A549 (cell line): ENCODE measurements around the gene LY6G5B. TPM values are rescaled to one million over a fixed set of nuclear protein-coding genes. Genes with fewer than 3 reads are reported as not detected.

Experiments used
- ATAC-seq, 2 experiments: fragments of 200-7000 bp in 1 of 2; fragments of >200 bp in 1 of 2; cut with Nextera tagmentation in 1 of 2; cut with Tn5 transposase in 1 of 2; 3 replicates each; pipeline versions ENCODE4 v1.8.0 to v1.9.1; 2018 to 2020; ENCODE audit warnings: mild to moderate bottlenecking in 1 of 2, moderate library complexity in 1 of 2
- CTCF ChIA-PET: fragments of 300-600 bp; sonication (Branson Sonifier 250); formaldehyde crosslinking; extraction: SDS; loops from one replicate; lab custom pipeline; 2021; ENCODE audit warnings: antibody characterized with exemption, inconsistent platforms; lab: Yijun Ruan, JAX
- POLR2A ChIA-PET: fragments of 350-600 bp; formaldehyde crosslinking; extraction: SDS; loops from one replicate; lab custom pipeline; 2021; ENCODE audit warnings: antibody characterized with exemption, inconsistent platforms; lab: Yijun Ruan, JAX
- DNase-seq, 2 experiments: peaks; one replicate each; pipeline versions ENCODE4 v3.0.0 to v3.0.0-alpha.2; 2011 to 2016; ENCODE audit warnings: low read depth in 1 of 2, low spot score in 1 of 2
- FAIRE-seq: peaks from 2 replicates; lab custom pipeline; 2011; peaks lifted over from hg19 to GRCh38; lab: Jason Lieb, UNC
- H3K27ac ChIP-seq, 2 experiments: fragments of >200 bp; sonication (Bioruptor Twin); formaldehyde crosslinking; 3 replicates each; pipeline ENCODE4 v1.5.1; 2016 to 2017
- H3K4me1 ChIP-seq: fragments of >200 bp; sonication (Bioruptor Twin); formaldehyde crosslinking; 3 replicates; pipeline ENCODE4 v1.6.1; 2016
- H3K4me2 ChIP-seq: fragments of >200 bp; sonication (Bioruptor Twin); formaldehyde crosslinking; 3 replicates; pipeline ENCODE4 v1.6.1; 2016
- H3K4me3 ChIP-seq: fragments of >200 bp; sonication (Bioruptor Twin); formaldehyde crosslinking; 3 replicates; pipeline ENCODE4 v1.5.1; 2016
- H3K9me3 ChIP-seq: fragments of >200 bp; sonication (Bioruptor Twin); formaldehyde crosslinking; 3 replicates; pipeline ENCODE4 v1.6.1; 2016
- BHLHE40 ChIP-seq: IDR thresholded peaks from 2 replicates; pipeline ENCODE4 v1.6.1; 2012; ENCODE audit warnings: low read depth, low read length, inconsistent platforms
- CHD4 ChIP-seq: fragments of 200-600 bp; sonication (generic); IDR thresholded peaks from 2 replicates; pipeline ENCODE4 v1.6.1; 2016; ENCODE audit warnings: antibody characterized with exemption, mild to moderate bottlenecking, borderline replicate concordance
- ELK1 ChIP-seq: fragments of 150-350 bp; IDR thresholded peaks from 2 replicates; pipeline ENCODE4 v1.6.1; 2014; ENCODE audit warnings: low read depth, mild to moderate bottlenecking, low read length
- FOSL2 ChIP-seq, 2 experiments: fragments of 450-650 bp in 1 of 2; fragments of >200 bp in 1 of 2; sonication (Bioruptor Twin) in 1 of 2; formaldehyde crosslinking; IDR thresholded peaks; 2 replicates each; pipeline versions ENCODE4 v1.5.0 to v1.6.1; 2016 to 2020; ENCODE audit warnings: mild to moderate bottlenecking in 1 of 2, moderate library complexity in 1 of 2
- FOXS1 ChIP-seq: fragments of 250-450 bp; sonication (Bioruptor Pico); IDR thresholded peaks from 2 replicates; pipeline ENCODE4 v1.5.0; 2020; ENCODE audit warnings: mild to moderate bottlenecking, moderate library complexity
- HOXA7 ChIP-seq: fragments of 250-450 bp; sonication (Bioruptor Pico); IDR thresholded peaks from 2 replicates; pipeline ENCODE4 v1.5.0; 2020; ENCODE audit warnings: mild to moderate bottlenecking, moderate library complexity
- HOXB5 ChIP-seq: fragments of 250-450 bp; sonication (Bioruptor Pico); IDR thresholded peaks from 2 replicates; pipeline ENCODE4 v1.5.0; 2020; ENCODE audit warnings: mild to moderate bottlenecking, moderate library complexity
- MYC ChIP-seq: IDR thresholded peaks from 2 replicates; pipeline ENCODE4 v1.6.1; 2012; ENCODE audit warnings: mild to moderate bottlenecking, inconsistent platforms, low read length, improper control_type of control experiment, borderline replicate concordance
- NPAS2 ChIP-seq: fragments of 250-450 bp; sonication (Bioruptor Pico); IDR thresholded peaks from 2 replicates; pipeline ENCODE4 v1.8.0; 2022; ENCODE audit warnings: mild to moderate bottlenecking, moderate library complexity, borderline replicate concordance
- POLR2AphosphoS2 ChIP-seq: conservative IDR thresholded peaks from 2 replicates; pipeline ENCODE4 v1.6.1; 2012; ENCODE audit warnings: low read length, improper control_type of control experiment, inconsistent platforms
- RAD21 ChIP-seq, 2 experiments: fragments of >200 bp in 1 of 2; sonication (Bioruptor Twin) in 1 of 2; formaldehyde crosslinking in 1 of 2; IDR thresholded peaks in 1 of 2; conservative IDR thresholded peaks in 1 of 2; 2 replicates in 1 of 2; 3 replicates in 1 of 2; pipeline ENCODE4 v1.6.1; 2012 to 2018; ENCODE audit warnings: inconsistent platforms in 1 of 2
- RNF2 ChIP-seq: fragments of 200-600 bp; sonication (generic); IDR thresholded peaks from 2 replicates; pipeline ENCODE4 v1.6.1; 2016; ENCODE audit warnings: low read depth, mild to moderate bottlenecking, antibody characterized with exemption, moderate library complexity, borderline replicate concordance
- SREBF2 ChIP-seq: fragments of 450-650 bp; IDR thresholded peaks from 2 replicates; pipeline ENCODE4 v1.6.1; 2014; ENCODE audit warnings: mild to moderate bottlenecking, moderate library complexity
- TP53 ChIP-seq: fragments of 250-450 bp; sonication (Bioruptor Pico); IDR thresholded peaks from 2 replicates; pipeline ENCODE4 v1.5.0; 2021; ENCODE audit warnings: mild to moderate bottlenecking, moderate library complexity
- ZFP36 ChIP-seq: fragments of 450-650 bp; IDR thresholded peaks from 2 replicates; pipeline ENCODE4 v1.6.1; 2014; ENCODE audit warnings: borderline replicate concordance; ENCODE audit not compliant: partially characterized antibody
- ZSCAN20 ChIP-seq: fragments of 250-450 bp; sonication (Bioruptor Pico); IDR thresholded peaks from 2 replicates; pipeline ENCODE4 v1.8.0; 2022; ENCODE audit warnings: mild to moderate bottlenecking, moderate library complexity
- WGBS: methylation state at CpG from one replicate; pipeline ENCODE4 v1.1.6; 2017; ENCODE audit errors: missing lambda C conversion rate; 5-methylcytosine and 5-hydroxymethylcytosine counted together
- polyA plus RNA-seq, 4 experiments: library from polyadenylated mRNA; depleted of rRNA in 3 of 4; stranded (reverse); fragments of >200 nt; fragmentation: RNase III in 1 of 4; extraction: RNeasy Plus Mini Kit Qiagen cat#74134 plus additional on column Dnase treatment in 1 of 4; gene quantifications; 2 replicates in 3 of 4; 3 replicates in 1 of 4; pipeline ENCODE4 v1.2.3, GENCODE V29; 2011 to 2017
- TF ChIP-seq, protein P1 (sequence below): IDR thresholded peaks from 2 replicates; pipeline ENCODE4 v1.6.1; 2012
- TF ChIP-seq, protein P2 (sequence below): fragments of >200 bp; sonication (Bioruptor Twin); formaldehyde crosslinking; IDR thresholded peaks from 3 replicates; pipeline ENCODE4 v1.6.1; 2016
- TF ChIP-seq, protein P3 (sequence below): fragments of >200 bp; sonication (Bioruptor Twin); formaldehyde crosslinking; IDR thresholded peaks from 3 replicates; pipeline ENCODE4 v1.5.1; 2016

LY6G5B gene
- polyA plus RNA-seq, 2 of the 4 experiments (the other 2 are of a cell fraction): 5.9 to 9.9 TPM

DNA sequence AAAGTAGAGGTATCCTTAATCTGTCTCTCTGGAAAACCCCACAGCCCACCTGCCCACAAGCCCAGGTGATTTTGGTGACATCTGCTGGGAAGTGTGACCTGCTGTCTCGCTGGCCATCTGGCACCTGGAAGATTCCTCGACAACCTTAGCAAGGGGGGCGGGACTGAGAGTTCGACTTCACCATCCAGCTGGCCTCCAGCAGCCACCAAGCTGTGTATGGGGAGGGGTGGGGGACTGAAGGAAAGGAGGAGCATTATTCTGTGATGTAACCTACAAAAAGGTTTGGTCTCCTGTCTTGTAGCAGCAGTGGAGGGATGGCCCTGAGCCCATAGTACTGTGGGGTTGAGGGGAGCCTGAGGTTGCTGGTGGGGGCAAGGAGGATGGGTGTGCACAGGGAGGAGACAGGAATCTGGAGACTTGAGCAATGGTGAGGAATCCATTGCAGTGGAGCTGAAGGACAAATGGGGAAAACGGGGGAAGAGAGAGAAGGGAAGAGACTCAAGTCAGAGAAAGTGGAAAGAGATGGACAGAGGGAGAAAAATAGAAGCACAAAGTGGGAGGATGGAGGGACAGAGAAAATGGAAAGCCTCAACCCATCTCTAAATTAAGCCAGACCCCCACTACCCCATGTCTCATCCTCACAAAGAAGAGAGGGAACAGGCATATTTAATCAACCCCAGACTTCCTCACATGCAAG lies 40.9 kb downstream of the LY6G5B start:
- CTCF ChIA-PET: interaction anchor here (1.0 to 1.3 kb wide), 2 partner anchors 18 to 59 kb away, joined by 3 to 4 read pairs; partner anchors contain the start of gene DDAH2
- ATAC-seq: no peak
- no peak for TF ChIP-seq ELK1
- TF ChIP-seq MYC: no peak
- no peak for TF ChIP-seq FOSL2 (IDR thresholded peaks at IDR 0.05)
- no peak for TF ChIP-seq FOSL2 (CRISPR knock-in tag; IDR thresholded peaks at IDR 0.05)
- TF ChIP-seq ZFP36: no peak
- TF ChIP-seq RNF2: no peak
- TF ChIP-seq SREBF2: no peak
- TF ChIP-seq ZSCAN20 (CRISPR knock-in tag): no peak
- TF ChIP-seq, protein P1, sequence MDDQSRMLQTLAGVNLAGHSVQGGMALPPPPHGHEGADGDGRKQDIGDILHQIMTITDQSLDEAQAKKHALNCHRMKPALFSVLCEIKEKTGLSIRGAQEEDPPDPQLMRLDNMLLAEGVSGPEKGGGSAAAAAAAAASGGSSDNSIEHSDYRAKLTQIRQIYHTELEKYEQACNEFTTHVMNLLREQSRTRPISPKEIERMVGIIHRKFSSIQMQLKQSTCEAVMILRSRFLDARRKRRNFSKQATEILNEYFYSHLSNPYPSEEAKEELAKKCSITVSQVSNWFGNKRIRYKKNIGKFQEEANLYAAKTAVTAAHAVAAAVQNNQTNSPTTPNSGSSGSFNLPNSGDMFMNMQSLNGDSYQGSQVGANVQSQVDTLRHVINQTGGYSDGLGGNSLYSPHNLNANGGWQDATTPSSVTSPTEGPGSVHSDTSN: no peak
- TF ChIP-seq CHD4: no peak
- TF ChIP-seq NPAS2: no peak
- no peak for TF ChIP-seq TP53 (CRISPR knock-in tag)

DNA sequence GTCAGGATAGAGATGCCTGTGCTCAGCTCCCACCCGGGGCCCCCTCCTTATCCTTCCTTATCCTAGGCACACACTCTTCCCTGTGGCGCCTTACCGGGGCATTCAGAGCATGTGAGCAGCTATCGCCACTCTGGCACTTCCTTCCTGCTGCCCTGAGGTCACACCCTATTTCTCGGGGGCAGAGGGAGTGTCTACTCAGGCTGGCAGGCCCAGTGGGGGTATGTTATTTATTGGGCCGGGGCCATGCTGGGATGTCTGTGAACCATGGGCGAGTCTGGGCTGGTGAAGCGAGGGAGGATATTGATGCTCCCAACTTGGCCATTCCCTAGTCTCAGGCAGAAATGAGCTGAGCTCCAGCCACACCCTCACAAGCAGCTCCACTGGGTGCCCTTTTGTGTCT lies 41.5 kb downstream of the LY6G5B start:
- Histone ChIP-seq H3K9me3 (no peaks in the 10 kb centered on the region), H3K4me3 (no peak overlapping the region), H3K4me2 (no peak overlapping the region), H3K27ac (no peak overlapping the region), H3K4me1 (0 out of 3 replicates have a peak, but pooled peaks cover 3% of the 10 kb centered on the region)
- CTCF ChIA-PET: interaction anchor here (1.0 to 1.5 kb wide), 4 partner anchors 18 to 119 kb away, joined by 3 to 5 read pairs (median 4); partner anchors contain the start of gene DDAH2
- TF ChIP-seq, protein P2, sequence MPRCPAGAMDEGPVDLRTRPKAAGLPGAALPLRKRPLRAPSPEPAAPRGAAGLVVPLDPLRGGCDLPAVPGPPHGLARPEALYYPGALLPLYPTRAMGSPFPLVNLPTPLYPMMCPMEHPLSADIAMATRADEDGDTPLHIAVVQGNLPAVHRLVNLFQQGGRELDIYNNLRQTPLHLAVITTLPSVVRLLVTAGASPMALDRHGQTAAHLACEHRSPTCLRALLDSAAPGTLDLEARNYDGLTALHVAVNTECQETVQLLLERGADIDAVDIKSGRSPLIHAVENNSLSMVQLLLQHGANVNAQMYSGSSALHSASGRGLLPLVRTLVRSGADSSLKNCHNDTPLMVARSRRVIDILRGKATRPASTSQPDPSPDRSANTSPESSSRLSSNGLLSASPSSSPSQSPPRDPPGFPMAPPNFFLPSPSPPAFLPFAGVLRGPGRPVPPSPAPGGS: no peak
- no peak for TF ChIP-seq SREBF2
- no peak for TF ChIP-seq POLR2AphosphoS2
- no peak for TF ChIP-seq HOXA7 (CRISPR knock-in tag)
- no peak for TF ChIP-seq MYC
- no peak for TF ChIP-seq TP53 (CRISPR knock-in tag)
- TF ChIP-seq HOXB5 (CRISPR knock-in tag): no peak
- no peak for TF ChIP-seq FOXS1
- POLR2A ChIA-PET: no interaction called here
- 45% methylated on average over 4 of the region's 8 CpGs for WGBS
- no peak for FAIRE-seq
- no peak for DNase-seq
- no peak for ATAC-seq

More for the DNA sequence above, 40.9 kb downstream of the LY6G5B start:
- Histone ChIP-seq H3K4me1 (0 out of 3 replicates have a peak, but pooled peaks cover 3% of the 10 kb centered on the region), H3K4me2 (no peak overlapping the region), H3K9me3 (no peaks in the 10 kb centered on the region), H3K4me3 (no peak overlapping the region), H3K27ac (no peak overlapping the region)
- POLR2A ChIA-PET: no interaction called here
- WGBS: 80% methylated on average over 3 of the region's 5 CpGs
- no peak for FAIRE-seq
- no peak for DNase-seq

GRCh38 chr6:31712296-31712695 lies 42.5 kb downstream of the LY6G5B start:
- ChIA-PET CTCF (interaction anchor here (0.6 to 1.5 kb wide), 16 partner anchors 10 to 206 kb away, joined by 3 to 7 read pairs (median 4); partner anchors contain the start of genes DDAH2, LY6G5C and LY6G6C), POLR2A (interaction anchor here (0.8 kb wide), 1 partner anchor 115 kb away, joined by 4 read pairs; the partner anchor contains the start of gene HSPA1B)
- ATAC-seq (peak; percentile 89 to 92), DNase-seq (peak in 1 of 2 experiments; percentile 35), FAIRE-seq (no peak)
- no peak overlapping the region for H3K4me2 ChIP-seq
- H3K9me3 ChIP-seq: no peaks in the 10 kb centered on the region
- no peak overlapping the region for H3K4me3 ChIP-seq
- 0 out of 3 replicates have a peak, but pooled peaks cover 3% of the 10 kb centered on the region for H3K4me1 ChIP-seq
- 56% methylated on average over 6 of the region's 8 CpGs for WGBS
- TF ChIP-seq BHLHE40: no peak
- TF ChIP-seq, protein P3, sequence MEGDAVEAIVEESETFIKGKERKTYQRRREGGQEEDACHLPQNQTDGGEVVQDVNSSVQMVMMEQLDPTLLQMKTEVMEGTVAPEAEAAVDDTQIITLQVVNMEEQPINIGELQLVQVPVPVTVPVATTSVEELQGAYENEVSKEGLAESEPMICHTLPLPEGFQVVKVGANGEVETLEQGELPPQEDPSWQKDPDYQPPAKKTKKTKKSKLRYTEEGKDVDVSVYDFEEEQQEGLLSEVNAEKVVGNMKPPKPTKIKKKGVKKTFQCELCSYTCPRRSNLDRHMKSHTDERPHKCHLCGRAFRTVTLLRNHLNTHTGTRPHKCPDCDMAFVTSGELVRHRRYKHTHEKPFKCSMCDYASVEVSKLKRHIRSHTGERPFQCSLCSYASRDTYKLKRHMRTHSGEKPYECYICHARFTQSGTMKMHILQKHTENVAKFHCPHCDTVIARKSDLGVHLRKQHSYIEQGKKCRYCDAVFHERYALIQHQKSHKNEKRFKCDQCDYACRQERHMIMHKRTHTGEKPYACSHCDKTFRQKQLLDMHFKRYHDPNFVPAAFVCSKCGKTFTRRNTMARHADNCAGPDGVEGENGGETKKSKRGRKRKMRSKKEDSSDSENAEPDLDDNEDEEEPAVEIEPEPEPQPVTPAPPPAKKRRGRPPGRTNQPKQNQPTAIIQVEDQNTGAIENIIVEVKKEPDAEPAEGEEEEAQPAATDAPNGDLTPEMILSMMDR: peak; percentile 21; the same call in 2 of the 3 replicates
- peak; percentile 16 to 41; a peak in 2 of 5 replicates for TF ChIP-seq RAD21 (conservative IDR thresholded peaks at IDR 0.05 in 1 of 2, IDR thresholded peaks at IDR 0.05 in 1 of 2)
- no peak overlapping the region for H3K27ac ChIP-seq
